Colonic mucosa (tissue), 4 donors: ENCODE measurements around the gene FOXP1. TPM values are rescaled to one million over a fixed set of nuclear protein-coding genes. Genes with fewer than 3 reads are reported as not detected.

Experiments
- DNase-seq: peaks from one replicate; pipeline ENCODE4 v3.0.0-alpha.2; 2020
- H3K27ac ChIP-seq: fragments of 200-600 bp; one replicate; pipeline ENCODE4 v1.8.0; 2021
- H3K27me3 ChIP-seq: fragments of 200-600 bp; one replicate; pipeline ENCODE4 v1.8.0; 2021
- H3K36me3 ChIP-seq: fragments of 200-600 bp; one replicate; pipeline ENCODE4 v1.8.0; 2021
- H3K4me1 ChIP-seq: fragments of 200-600 bp; one replicate; pipeline ENCODE4 v1.8.0; 2021; ENCODE audit warnings: mild to moderate bottlenecking
- H3K4me3 ChIP-seq: fragments of 200-600 bp; one replicate; pipeline ENCODE4 v1.8.0; 2021
- H3K9ac ChIP-seq, 2 donors: one replicate each; pipeline ENCODE4 v1.7.0; 2013; ENCODE audit warnings: control low read depth in 2 of 2, low read depth in 2 of 2, low read length in 2 of 2
- H3K9me3 ChIP-seq: fragments of 200-600 bp; one replicate; pipeline ENCODE4 v1.8.0; 2021
- CTCF ChIP-seq: fragments of 200-600 bp; IDR thresholded peaks from one replicate; pipeline ENCODE4 v1.8.0; 2022; ENCODE audit warnings: antibody characterized with exemption, mild to moderate bottlenecking
- intact Hi-C: fragments of 100-400 bp; cut with DNase I; formaldehyde crosslinking; loops from one replicate; pipeline ENCODE4 v1.14.1; 2022
- total RNA-seq, 2 donors: library from RNA; stranded (reverse); fragmentation: NEBNext Ultra II Directional in 1 of 2; extraction: Animal tissue kit (Norgen Biotek cat#: 25700) in 1 of 2; gene quantifications; one replicate each; pipeline ENCODE4 v1.2.1, GENCODE V29; 2021
- donor health status: healthy.
- donor health status: DM: no; HTN: no; CAD: no.
- donor health status: DM: no; HTN: no; CAD: no.

The FOXP1 gene
- total RNA-seq, 2 donors from 2014 or later, result 127 to 128 TPM

- Histone ChIP-seq H3K27ac (peak overlapping the region; percentile 56), H3K36me3 (no peaks in the 10 kb centered on the region), H3K9me3 (no peaks in the 10 kb centered on the region), H3K27me3 (no peaks in the 10 kb centered on the region), H3K4me3 (no peak overlapping the region), H3K9ac (peak overlapping the region in 1 of 2 donors; percentile 24), H3K4me1 (no peaks in the 10 kb centered on the region)
- no peak for TF ChIP-seq CTCF
- DNase-seq, result peak; percentile 38
- intact Hi-C loops, result no loop called here
Observed at GRCh38 chr3:71208211-71209095, 375.1 kb downstream of the FOXP1 start.

- H3K36me3 ChIP-seq, result no peaks in the 10 kb centered on the region
- no peaks in the 10 kb centered on the region for H3K4me1 ChIP-seq
- no peak for DNase-seq
- peak overlapping the region in 1 of 2 donors; percentile 24 for H3K9ac ChIP-seq
- intact Hi-C loops, result no loop called here
- peak overlapping the region; percentile 56 for H3K27ac ChIP-seq
- H3K27me3 ChIP-seq, result no peaks in the 10 kb centered on the region
- H3K9me3 ChIP-seq, result no peaks in the 10 kb centered on the region
- no peak for TF ChIP-seq CTCF
- H3K4me3 ChIP-seq, result no peak overlapping the region
Observed at GRCh38 chr3:71207632-71208031, 375.9 kb downstream of the FOXP1 start.

- no peak for TF ChIP-seq CTCF
- peak overlapping the region; percentile 56 for H3K27ac ChIP-seq
- H3K9ac ChIP-seq, result no peak overlapping the region
Observed at GRCh38 chr3:71206305-71207165, 377.0 kb downstream of the FOXP1 start.

GRCh38 chr3:71203727-71204488 is 379.6 kb downstream of the FOXP1 start:
- H3K27me3 ChIP-seq, result no peaks in the 10 kb centered on the region
- H3K27ac ChIP-seq, result no peak overlapping the region
- no peak overlapping the region for H3K9ac ChIP-seq
- H3K4me3 ChIP-seq, result no peak overlapping the region
- H3K36me3 ChIP-seq, result no peaks in the 10 kb centered on the region
- H3K4me1 ChIP-seq, result no peaks in the 10 kb centered on the region
- H3K9me3 ChIP-seq, result no peaks in the 10 kb centered on the region
- intact Hi-C loops, result no loop called here
- no peak for DNase-seq
- TF ChIP-seq CTCF, result no peak

More at GRCh38 chr3:71206305-71207165, 377.0 kb downstream of the FOXP1 start:
- no peaks in the 10 kb centered on the region for H3K4me1 ChIP-seq
- no peak overlapping the region for H3K4me3 ChIP-seq
- H3K36me3 ChIP-seq, result no peaks in the 10 kb centered on the region
- H3K9me3 ChIP-seq, result no peaks in the 10 kb centered on the region
- intact Hi-C loops, result no loop called here
- DNase-seq, result no peak
- no peaks in the 10 kb centered on the region for H3K27me3 ChIP-seq
